ENCODE measurements around the gene HOXC10.

The HOXC10 gene

DNA sequence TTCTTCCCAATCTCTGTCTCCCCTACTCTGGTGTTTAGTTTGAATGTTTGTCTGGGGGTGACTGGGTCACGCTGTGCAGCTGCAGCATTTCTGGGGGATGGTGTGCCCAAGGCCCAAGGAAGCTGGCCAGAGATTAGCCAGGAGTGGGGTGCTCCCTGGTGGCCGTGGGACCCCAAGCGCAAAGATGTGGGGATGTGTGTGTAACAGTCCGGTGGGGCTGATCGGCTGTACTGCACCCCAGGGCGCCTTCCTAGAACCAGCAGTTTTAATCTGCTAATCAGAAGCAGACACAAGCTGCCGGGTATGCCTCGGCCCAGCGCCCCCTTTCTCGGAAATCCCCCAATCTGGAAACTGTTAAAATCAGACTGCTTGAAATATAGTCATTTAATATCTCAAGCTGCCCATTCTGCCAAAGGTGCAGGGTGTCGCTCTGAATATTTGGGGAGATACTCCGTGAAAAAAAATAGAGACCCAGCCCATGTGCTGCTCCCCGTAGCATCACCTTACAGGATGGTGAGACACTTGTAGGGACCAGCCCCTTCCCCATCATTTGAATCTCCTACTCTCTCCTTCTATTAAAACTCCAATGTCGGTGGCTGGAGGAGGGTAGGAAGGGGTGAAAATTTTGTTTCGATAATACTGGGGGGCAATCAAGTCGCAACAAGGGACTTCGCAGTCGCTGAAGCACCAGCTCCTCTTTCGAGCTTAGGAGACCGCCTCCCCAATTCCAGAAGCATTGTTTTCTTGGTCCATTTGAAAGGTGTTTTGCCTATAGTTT, 19.3 kb downstream of the HOXC10 start:
- TF ChIP-seq, protein P1, sequence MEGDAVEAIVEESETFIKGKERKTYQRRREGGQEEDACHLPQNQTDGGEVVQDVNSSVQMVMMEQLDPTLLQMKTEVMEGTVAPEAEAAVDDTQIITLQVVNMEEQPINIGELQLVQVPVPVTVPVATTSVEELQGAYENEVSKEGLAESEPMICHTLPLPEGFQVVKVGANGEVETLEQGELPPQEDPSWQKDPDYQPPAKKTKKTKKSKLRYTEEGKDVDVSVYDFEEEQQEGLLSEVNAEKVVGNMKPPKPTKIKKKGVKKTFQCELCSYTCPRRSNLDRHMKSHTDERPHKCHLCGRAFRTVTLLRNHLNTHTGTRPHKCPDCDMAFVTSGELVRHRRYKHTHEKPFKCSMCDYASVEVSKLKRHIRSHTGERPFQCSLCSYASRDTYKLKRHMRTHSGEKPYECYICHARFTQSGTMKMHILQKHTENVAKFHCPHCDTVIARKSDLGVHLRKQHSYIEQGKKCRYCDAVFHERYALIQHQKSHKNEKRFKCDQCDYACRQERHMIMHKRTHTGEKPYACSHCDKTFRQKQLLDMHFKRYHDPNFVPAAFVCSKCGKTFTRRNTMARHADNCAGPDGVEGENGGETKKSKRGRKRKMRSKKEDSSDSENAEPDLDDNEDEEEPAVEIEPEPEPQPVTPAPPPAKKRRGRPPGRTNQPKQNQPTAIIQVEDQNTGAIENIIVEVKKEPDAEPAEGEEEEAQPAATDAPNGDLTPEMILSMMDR (IDR thresholded peaks at IDR 0.05; ENCODE audit: low read depth, low read length), result no peak
- DNase-seq (ENCODE audit: low read depth, low spot score), result no peak
- H3K4me3 ChIP-seq (ENCODE audit: low read depth, low read length), result no peak overlapping the region
- in situ Hi-C loops (cut with HindIII; ENCODE audit: low sequenced_read_pairs), result loop anchor here (25.0 kb wide), 1 partner anchor 183 kb away; the partner anchor contains the start of gene SMUG1

DNA sequence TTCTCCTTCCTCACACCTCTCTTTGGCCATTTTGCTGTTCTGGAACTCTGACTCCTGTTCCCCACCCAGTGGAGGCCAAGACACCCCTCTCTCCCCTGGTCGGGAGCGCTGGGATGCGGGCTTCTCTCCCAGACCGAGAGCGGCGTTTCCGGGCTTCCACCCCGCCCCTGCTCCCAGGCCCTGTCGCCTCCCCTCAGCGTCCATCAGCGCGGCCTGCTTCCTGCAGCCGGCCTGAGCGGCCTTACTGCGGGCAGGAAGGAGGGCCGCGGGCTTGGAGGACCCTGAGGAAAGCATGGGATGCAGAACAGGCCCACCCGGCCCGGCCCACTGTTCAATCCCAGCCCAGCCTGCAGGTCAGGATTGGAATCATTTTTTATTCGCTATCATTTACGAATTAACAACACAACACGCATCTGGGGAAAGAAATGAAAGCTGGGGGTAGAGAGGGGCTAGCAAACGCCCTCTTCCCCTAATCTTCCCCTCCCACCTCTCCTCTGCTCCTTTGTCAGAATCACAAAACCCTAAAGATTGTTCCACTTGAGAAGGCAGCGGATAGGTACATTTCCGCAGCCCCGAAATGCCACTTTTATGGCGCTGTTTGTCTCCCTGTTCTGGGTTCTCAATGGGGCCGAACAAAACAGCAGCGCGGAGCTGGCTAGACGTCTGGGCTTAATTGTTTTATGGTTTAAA, 20.0 kb downstream of the HOXC10 start:
- peak overlapping the region; percentile 12 for H3K4me3 ChIP-seq (ENCODE audit: low read depth, low read length)
- in situ Hi-C loops (cut with HindIII; ENCODE audit: low sequenced_read_pairs), result loop anchor here (25.0 kb wide), 1 partner anchor 182 kb away; the partner anchor contains the start of gene SMUG1
- TF ChIP-seq, protein P1 (IDR thresholded peaks at IDR 0.05; ENCODE audit: low read depth, low read length), result no peak
- DNase-seq (ENCODE audit: low read depth, low spot score), result no peak

DNA sequence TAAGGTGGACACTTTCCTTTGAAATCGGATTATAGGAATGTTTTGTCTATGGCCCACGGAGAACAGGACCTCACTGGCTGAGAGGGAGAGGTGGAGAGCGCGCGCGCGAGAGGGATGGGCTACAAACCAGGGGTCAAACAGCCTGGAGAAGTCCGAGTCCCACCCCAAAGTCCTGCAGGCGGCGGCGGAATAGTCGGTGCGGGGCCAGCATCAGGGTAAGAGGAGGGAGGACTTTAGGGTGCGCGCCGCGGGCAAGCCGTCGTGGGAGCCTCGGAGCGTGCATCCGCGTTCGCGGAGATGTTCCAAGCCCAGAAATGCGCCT, 20.5 kb downstream of the HOXC10 start:
- no peak for DNase-seq (ENCODE audit: low read depth, low spot score)
- TF ChIP-seq, protein P1 (IDR thresholded peaks at IDR 0.05; ENCODE audit: low read depth, low read length), result no peak
- H3K4me3 ChIP-seq (ENCODE audit: low read depth, low read length), result no peak overlapping the region
- in situ Hi-C loops (cut with HindIII; ENCODE audit: low sequenced_read_pairs), result loop anchor here (25.0 kb wide), 1 partner anchor 182 kb away; the partner anchor contains the start of gene SMUG1

DNA sequence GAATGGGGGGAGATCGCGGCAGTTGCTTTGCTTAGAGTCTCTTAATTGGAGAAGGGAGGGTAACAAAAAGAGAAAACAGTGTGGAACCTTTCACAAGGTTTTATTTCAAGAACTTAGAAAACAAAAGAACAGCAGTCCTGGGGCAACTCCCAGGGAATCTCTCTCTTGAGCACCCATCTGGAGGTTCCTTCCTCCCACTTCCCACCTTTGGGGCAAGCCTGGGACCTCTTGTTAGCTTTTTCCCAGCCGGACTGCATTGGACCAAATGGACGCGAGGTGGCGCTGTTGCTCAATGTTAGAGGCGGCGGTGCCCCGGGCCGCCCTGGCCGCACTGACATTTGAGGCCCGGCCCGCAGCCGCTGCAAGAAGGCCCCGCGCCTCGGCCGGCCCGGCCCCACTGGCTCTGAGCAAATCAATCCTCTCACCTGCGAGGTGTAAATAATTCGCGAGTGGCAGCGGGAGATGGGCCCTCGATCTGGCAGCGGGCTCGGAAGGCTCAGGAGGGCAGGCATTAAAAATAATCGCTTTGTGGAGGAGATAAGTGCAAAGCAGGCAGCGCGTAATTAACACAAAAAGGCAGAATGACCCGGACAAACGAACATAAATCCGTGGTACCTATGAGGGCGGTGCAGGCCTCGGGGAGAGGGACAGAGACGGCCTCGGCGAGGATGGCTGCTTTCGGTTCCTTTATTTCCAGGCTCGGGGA, 21.1 kb downstream of the HOXC10 start:
- TF ChIP-seq, protein P1 (IDR thresholded peaks at IDR 0.05; ENCODE audit: low read depth, low read length), result peak; percentile 81
- in situ Hi-C loops (cut with HindIII; ENCODE audit: low sequenced_read_pairs), result loop anchor here (25.0 kb wide), 1 partner anchor 181 kb away; the partner anchor contains the start of gene SMUG1
- peak; percentile 81 for DNase-seq (ENCODE audit: low read depth, low spot score)
- H3K4me3 ChIP-seq (ENCODE audit: low read depth, low read length), result no peak overlapping the region

DNA sequence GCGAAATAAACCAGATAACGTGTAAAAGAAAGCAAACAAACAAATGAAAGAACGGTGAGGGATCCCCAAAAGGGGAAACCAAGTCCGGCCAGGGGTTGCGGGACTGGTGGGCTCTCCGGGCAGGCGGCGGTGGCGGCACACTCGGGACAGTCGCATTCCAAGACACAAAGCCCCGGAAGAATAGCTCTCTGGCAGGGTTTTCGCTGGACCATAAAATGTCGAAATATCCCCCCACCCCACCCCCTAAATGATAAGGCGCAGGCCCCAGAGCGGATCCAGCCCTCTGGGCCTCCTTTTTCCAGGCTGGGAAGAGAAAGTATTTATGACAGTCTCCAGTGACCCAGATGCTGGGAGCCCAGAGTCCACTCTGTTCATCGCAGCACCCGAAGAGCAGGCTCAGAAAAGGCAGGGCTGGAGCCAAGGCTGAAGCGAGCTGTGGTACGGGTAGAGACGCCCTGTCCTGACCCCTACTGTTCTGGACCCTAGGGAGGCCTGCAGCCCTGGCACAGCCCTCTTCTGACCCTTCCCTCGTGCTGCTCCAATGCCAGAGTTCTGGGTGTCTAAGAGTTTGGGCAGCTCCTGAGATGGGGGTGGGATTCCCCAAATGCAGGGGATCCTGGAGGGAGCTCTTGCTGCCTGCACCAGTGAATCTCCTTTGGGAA, 21.7 kb downstream of the HOXC10 start:
- no peak overlapping the region for H3K4me3 ChIP-seq (ENCODE audit: low read depth, low read length)
- TF ChIP-seq, protein P1 (IDR thresholded peaks at IDR 0.05; ENCODE audit: low read depth, low read length), result no peak
- in situ Hi-C loops (cut with HindIII; ENCODE audit: low sequenced_read_pairs), result loop anchor here (25.0 kb wide), 1 partner anchor 181 kb away; the partner anchor contains the start of gene SMUG1
- DNase-seq (ENCODE audit: low read depth, low spot score), result no peak
